ENCODE data around the gene KRTAP5-6.
"Not testable (repeated sequence)": the region's sequence is repeated elsewhere in the genome, so short reads cannot be mapped to it uniquely, and the experiment has no call there.

KRTAP5-6 gene

DNA sequence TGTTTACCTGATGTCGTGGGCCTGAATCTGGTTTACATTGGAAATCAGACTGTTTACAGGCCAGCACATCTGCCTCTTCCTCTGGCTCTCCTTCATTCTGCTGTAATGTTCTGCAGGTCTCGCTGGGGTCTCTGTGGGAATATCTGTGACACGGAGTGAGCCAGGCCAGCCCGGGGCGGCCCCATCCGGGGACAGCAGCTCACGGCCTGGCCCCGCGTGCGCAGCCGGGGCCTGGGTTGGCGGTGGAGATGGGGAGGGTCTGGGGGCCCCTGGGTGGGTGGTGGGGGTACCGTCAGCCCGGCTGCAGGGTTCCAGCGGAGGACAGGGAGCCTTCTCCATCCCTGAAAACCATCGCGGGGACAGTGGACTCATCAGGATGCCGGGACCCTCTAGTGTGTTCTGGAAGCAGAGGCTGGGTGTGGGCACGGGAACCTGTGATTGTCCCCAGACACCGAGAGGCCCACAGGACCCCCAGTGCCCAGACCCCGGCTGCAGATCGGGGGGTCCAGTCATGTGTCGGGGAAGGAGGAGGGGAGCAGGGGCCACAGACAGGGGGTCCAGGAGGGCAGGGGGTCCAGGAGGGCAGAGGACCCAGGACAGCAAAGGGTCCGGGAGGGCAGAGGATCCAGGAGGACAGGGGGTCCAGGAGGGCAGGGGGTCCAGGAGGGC is 13.0 kb upstream of the KRTAP5-6 start:
- DNase-seq: not testable (repeated sequence)

DNA sequence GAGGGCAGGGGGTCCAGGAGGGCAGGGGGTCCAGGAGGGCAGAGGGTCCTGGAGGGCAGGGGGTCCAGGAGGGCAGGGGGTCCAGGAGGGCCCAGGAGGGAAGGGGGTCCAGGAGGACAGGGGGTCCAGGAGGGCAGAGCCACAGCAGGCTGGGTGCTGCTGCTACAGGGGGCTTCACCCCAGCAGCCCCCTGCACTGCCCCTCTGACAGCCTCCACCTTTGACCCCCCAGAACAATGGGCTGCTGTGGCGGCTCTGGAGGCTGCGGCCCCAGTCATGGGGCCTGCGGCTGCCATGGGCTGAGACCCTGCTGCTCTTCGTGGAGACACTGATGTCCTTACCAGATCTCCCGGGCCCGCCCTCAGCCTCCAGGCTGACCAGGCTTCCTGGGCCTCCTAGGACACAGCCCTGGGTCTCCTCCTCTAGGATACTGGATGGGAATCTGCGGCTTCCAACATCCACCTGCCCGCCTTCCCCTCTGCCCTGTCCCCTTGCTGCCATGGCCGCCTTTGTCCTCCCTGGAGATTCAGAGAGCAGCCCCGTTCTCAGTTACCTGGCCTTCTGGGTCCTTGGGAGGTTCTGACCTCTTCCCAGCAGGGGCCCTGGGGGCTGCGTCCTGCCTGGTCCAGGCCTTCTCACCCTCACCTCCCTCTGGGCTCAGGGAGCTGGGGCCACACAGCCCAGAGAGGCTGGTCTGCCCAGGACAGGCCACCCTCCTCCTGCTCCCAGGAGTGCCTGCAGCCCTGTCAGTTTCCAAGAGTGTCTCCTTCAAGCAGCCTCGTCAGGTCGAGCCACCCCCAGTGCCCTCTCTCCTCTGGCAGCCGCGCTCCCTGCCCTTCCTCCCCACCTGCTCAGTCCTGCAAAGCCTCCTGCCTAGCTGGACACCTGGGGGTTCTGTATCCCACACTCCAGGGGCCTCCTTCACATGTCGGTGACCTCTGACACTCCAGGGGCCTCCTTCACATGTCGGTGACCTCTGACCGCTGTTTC is 11.8 kb upstream of the KRTAP5-6 start:
- DNase-seq: not testable (repeated sequence)

DNA sequence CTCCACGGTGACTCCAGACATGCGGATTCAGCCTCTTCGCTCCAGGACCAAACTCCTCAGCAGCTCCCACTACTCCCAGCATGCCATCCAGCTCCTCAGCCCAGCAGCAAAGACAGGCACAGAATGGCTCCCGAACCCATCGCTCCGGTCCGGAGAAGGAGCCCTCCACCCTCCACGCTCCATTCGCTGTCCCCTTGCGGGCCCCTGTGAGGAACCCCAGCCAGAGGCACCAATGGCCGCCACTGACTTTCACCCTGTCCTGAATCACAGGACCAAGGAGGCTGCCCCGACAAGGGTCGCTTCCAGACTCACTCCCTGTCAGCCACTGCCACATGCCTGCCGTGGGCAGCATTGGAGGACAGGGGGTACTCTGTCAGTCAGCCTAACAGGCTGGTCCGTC is 10.8 kb upstream of the KRTAP5-6 start:
- not testable (repeated sequence) for DNase-seq

DNA sequence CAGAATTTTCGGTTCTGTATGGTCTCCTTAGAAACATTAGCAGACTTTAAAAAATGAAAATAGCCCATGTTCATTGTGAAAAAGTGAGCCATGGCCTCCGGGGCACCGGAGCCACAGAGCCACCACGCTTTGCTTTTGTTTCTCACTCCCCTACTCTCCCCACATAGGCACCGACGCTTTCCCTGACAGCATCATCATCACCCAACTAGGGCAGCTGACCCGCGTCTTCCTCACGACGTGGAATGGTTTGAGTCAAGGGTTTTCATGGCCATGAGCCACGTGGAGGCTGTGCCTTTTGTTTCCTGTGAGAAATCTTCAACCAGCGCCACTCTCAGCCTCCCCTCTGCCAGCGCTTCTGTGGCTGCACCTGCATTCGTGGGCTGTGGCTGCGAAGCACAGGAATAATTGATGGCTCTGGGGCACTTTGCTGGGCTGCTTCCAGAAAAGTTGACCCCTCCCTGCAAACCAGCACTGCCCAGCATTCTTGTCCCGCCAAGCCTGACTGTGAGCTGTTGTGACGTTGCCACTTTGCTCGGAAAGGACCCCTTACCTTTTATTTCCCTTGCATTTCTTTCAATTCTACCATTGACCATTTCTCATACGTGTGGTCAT is 8.6 kb upstream of the KRTAP5-6 start:
- not testable (repeated sequence) for DNase-seq

DNA sequence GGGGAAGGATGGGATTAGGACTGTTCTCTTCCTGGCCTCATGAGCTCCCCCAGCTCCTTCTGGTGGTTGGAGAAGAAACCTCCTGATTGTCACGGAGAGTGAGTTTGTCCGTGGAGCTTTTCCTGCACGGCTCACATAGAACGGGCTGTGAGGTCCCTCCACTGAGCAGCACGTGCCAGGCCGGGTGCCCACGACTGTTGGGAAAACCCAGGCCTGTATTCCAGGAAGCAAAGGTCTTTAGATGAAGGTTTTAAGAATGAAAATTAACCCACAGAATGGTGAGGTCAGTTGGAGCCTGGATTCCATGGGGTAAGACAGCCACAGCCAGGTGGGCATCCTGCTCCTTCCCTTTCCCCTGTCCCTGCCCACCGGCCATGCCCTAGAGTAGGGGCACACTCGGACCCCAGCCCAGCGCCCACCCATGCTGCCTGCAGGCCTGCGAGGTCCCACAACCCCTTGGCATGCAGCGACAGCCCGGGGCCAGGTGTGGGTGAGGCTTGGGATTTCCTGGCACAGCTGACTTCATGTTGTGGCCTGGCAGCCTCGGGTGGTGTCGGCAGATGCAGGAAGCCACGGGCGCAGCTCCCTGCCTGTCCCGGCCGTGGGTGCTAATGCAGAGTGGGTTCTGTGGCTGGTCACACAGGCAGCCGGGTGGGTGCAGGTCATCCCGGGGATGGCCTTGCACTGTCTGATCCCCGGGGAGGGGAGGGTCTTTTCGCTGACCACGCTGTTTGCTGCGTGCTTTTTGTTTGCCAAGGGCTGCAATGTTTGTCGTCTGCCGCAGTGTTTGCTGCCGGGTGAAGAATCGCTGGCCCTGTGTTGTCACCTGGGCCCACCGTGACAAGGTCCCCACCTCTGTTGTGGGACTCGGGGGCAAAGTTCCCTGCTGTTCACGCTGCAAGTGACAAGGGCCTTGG is 7.5 kb upstream of the KRTAP5-6 start:
- not testable (repeated sequence) for DNase-seq

DNA sequence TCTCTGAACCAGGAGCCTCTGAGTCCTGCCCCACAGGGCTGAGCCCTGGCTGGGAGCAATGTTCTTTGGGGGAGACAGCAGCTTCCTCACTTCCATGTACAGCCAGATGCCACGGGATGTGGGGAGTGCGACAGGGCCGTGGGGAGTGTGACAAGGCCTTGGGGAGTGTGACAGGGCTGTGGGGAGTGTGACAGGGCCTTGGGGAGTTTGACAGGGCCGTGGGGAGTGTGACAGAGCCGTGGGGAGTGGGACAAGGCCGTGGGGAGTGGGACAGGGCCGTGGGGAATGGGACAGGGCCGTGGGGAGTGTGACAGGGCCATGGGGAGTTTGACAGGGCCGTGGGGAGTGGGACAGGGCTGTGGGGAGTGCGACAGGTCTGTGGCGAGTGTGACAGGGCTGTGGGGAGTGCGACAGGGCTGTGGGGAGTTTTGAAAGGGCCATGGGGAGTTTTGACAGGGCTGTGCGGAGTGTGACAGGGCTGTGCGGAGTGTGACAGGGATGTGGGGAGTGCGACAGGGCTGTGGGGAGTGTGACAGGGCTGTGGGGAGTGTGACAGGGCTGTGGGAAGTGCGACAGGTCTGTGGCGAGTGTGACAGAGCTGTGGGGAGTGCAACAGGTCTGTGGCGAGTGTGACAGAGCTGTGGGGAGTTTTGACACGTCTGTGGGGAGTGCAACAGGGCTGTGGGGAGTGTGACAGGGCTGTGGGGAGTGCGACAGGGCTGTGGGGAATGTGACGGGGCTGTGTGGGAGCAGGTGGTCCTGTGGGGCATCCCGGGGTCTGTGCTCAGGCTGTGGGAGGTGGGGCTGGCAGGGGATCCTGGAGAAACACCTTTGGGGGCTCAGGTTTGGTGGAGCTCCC is 6.6 kb upstream of the KRTAP5-6 start:
- DNase-seq: no peak

DNA sequence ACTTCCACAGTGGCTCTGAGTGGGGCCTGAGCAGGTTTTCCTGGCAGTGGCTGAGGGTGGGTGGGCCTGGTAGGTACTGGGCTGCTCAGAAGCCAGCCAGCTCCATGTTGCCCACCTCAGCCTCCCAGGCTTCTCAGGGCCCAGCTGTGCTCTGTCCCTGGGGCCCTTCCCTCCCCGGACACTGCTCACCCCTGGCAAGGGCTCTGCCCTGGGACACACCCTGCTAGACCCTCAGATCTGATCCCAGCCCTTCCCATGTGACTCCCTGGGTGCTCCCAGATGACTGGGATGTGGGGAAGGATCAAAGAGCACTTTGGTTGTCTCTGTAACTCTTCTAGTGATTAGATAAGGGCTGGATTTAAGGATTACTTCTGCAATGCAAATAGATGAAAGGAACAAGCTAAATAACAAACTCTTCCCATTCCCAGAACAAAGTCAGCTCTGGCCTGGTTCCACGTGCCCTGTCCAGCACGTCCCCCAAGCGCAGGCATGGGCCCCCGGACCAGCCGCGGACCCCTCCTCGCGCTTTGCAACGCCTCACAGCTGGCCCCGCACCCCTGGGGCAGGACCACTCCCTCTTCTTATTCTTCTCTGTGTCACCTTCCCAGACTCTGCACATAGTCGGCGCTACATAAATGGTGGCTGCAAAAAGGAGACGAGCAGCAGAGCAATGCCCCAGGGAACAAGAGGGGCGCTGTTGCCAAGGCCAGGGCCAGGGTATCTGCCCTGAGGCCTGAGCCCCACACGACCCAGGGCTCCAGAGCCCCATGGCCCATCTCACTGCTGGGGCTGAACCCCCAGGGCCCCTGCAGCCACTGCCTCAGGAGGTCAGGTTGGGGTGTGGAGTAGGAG is 5.7 kb upstream of the KRTAP5-6 start:
- no peak for DNase-seq

DNA sequence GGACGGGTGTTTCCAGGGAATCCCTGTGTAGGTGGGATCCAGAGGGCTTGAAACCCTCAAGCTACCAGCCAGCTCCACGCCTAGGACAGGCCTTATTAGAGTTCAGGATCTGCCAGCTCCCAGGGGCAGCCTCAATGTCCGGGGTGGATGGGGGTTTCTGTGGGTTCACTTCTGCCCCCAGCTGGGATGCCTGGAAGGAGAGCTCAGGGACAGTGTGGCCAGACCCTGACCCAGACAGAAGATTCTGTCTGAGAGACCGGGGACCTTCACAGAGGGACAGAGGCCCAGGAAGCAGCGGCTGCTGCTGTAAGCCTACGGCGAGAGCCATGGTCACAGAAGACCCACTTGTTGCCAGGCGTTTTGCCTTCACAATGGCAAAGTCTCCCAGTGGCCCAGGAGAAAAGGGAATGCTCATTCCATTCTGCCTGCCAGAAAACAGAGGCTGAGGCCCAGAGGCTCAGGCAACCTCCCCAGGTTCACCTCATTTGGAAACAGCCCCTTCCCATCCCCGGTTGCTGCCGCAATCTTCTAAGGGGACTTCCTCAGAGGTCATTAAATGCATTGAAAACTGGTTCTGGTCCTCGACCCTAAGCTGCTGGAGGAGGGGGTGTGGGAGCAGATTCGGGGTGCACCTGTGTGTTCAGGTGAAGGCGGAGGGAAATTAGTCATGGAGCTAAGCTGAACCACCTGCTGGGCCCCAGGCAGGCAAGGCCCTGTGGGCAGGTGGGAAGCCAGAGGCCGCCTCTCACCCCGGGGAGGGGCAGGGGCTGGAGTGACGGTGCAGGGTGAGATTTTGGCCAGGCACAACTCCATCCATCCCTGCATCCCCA is 4.9 kb upstream of the KRTAP5-6 start:
- no peak for DNase-seq

DNA sequence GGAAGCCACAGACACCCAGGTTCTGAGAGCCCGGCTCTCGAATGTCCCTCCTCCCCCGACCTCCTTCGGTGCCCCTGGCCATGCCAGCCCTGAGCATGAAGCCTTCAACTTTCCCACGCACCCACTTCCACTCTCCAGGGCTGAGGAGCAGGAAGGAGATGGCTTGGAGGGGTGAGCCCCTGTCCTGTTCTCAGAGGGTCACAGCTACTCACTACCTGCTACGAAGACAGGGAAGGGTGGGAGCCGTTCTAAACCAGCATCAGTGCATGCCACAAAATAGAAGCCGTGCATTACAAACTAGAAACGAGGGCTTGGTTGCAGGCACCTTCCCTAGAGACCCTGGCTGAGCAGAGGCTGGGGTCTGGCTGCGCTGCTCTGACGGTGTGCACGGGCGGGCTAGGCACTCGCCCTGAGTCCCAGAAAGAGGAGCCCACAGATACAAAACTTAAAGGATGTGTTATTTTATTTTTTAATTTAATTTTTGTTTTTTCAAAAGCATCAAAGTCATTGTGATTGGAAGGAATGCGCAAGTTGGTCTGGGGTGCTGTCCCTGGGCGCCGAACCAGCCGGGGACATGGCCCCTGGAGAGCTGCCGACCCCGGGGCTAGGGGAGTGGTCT is 4.2 kb upstream of the KRTAP5-6 start:
- no peak for DNase-seq

DNA sequence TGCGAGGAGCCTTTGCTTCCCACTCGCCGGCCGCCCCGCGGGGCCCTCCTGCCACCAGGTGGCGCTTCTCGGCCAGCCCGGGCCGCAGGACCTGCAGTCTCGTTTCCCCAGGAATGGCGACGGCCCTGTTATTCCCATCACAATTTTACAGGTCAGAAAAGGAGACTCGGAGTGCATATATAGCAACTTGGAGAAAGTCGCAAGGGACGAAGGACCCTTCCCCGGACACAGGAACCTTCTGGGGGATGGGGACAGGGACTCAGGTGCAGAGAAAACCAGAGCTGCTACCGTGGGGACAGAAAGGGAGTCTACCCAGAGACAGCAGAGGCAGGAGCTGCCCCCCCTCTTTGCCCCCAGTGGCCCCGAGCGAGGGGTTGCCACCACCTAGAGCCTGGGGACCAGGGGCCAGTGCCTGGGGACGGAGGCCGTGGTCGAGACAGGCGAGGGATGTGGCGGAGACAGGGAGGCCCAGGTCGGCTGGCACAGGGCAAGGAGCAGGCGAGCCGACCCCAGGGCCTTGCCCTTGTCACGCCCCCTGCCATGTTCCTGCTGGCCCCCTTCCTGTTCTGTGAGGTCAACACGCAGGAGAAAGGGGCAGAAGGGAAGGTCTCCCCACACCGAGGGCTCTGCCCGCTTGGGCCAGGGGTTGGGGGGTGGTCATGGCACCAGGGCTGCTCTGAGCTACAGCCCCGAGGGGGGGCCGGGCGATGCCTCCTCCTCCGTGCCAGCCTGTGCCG is 3.5 kb upstream of the KRTAP5-6 start:
- peak; percentile 60 to 78 for DNase-seq

DNA sequence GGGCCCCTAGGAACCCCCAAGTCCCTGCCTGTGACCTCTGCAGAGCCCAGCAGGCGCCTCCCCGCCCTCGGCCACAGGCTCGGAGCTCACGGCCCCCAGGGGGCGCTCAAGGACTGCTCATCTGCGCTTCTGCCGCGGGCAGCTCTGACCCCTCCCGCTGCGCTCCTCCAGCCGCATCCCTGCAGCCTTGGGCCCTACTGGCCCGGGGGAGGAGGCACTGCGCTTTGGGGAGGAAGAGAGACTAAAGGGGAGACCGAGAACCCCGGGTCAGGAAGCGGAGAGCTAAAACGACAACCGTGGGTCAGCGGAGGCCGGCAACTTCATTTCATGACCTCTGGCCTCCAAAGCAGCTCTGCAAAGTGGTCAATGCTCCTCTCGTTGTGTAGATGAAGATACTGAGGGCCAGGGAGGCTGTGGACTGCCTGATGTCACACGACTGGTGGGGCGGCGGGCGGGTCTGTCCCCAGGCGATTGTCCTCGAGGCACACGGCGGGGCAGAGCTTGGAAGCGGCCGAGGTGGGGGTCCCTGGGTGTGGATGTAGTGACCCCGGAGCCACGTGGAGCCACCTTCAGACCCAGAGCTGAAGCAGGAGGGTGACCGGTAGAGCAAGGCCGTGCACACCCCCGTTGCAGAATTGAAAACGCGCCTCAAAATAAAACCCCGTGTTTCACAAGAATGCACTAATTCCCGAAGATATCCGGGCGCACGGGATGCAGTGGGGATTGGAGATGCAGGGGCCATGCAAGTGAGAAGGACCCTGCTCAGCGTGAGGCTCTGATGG is 2.7 kb upstream of the KRTAP5-6 start:
- DNase-seq: peak; percentile 66 to 88

DNA sequence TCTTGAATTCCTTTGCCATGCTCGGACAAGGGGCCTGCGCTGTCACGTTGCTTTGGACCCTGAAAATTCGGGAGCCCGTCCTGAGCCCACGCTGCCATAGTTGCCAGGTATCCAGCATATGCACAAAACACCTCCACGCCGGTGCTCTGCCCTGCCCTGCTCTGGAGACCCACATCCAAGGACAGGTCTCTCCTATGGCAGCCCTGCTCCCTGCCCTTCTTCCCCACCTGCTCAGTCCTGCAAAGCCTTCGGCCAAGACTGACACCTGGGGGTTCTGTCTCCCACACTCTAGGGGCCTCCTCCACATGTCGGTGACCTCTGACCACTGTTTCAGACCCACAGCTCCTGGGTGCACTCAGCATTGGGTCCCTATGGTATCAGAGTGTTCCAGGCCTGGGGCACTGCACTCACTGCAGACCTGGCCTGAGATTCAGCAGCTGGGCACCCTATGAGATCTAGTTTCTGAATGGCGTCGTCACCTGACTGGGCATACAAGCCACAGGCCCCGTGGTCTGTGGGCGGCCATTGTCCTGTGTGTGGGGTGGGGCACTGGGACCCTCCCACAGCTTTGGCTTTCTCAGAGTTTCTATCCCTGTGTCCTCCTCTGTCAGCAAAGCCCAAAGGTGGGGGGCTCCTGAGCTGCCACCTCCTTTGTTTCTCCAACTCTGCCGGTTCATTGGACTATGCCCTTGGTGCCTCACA is 2.0 kb upstream of the KRTAP5-6 start:
- DNase-seq: no peak

DNA sequence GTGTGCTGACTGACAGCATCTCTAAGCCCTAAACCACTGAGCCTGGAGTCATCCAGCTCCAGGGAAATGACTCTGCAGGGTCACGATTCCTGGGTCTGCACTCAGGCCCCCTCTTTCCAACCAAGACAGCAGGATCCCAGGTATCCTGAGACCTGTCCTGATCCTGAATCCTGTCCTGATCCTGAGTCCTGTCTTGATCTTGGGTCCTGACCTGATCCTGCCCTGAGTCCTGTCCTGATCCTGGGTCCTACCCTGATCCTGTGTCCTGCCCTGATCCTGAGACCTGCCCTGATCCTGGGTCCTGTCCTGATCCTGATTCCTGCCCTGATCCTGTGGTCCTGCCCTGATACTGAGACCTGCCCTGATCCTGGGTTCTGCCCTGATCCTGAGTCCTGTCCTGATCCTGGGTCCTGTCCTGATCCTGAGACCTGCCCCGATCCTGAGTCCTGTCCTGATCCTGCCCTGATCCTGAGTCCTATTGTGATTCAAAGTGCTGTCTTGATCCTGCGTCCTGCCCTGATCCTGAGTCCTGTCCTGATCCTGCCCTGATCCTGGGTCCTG is 1.4 kb upstream of the KRTAP5-6 start:
- no peak for DNase-seq

DNA sequence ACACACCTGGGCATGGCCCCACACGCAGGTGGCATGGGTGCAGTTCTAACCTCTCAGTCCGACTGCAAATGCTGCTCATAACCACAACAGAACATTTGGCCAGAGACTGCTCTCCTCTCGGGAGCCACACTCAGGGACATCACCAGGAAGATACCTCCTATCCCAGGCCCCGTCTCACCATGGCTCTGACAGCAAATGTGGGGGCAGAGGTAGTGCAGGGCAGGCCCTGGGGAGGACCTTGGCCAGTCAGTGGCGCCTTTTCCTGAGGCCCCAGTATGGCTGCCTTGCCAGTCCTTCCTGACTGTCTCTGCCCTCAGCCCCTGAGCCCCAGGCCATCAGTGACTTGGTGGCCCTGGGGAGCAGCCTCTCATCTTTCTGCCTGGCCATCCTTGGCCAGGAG is 2.8 kb downstream of the KRTAP5-6 start:
- no peak for DNase-seq

DNA sequence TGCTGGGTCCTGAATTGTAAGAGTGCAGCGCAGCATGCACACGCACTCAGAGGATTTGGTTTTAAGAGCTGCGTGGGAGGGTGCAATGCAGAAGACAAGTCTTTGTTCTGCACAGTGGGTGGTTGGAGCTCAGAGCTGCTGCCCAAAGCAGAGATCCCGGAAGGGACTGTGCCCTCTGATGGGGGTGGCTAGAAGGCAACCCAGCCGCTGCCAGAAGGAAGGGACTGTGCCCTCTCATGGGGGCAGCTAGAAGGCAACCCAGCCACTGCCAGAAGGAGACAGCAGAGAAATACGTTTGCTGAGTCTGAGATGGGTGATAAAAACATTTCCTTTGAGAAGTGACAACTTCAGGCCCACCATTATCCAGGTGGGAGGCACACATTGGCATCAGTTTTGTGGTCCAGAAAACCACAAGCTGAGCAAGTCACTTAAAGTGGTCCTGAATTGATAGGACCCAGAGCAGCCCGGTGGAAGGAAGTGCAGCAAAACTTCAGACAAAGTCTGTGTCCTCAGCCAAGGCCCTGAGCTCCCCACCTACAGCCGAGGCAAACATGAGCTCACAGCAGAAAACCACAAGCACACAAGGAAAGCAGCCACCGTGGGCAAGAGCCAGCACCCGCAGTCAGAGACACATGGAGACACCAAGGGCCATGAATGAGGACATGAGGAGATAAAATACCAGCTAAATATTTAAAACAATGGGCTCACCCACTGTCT is 4.3 kb downstream of the KRTAP5-6 start:
- no peak for DNase-seq

DNA sequence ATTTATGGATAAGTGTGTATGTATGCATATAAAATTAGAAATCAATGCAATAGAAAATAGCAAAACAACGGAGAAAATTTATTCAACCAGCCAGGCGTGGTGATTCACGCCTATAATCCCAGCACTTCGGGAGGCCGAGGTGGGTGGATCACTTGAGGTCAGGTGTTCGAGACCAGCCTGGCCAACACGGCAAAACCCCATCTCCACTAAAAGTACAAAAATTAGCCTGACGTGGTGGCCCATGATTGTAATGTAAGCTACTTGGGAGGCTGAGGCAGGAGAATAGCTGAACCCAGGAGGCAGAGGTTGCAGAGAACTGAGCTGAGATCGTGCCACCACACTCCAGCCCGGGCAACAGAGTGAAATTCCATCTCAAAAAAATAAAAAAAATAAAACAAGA is 5.5 kb downstream of the KRTAP5-6 start:
- DNase-seq: no peak
